GM21381 (cell line): ENCODE data around the gene MINDY4.

Source experiments
- ATAC-seq: cut with Tn5 transposase; IDR thresholded peaks from one replicate; pipeline ENCODE4 v1.9.1; 2021; ENCODE audit warnings: mild to moderate bottlenecking, moderate library complexity; ENCODE audit not compliant: unreplicated experiment

MINDY4 gene

GRCh38 chr7:30912021-30912730, 141.0 kb downstream of the MINDY4 start:
- no peak for ATAC-seq

GRCh38 chr7:30912731-30912985, 141.4 kb downstream of the MINDY4 start:
- ATAC-seq: no peak

GRCh38 chr7:30912986-30913811, 142.0 kb downstream of the MINDY4 start:
- ATAC-seq: no peak

GRCh38 chr7:30913821-30914515, 142.8 kb downstream of the MINDY4 start:
- no peak for ATAC-seq

- no peak for ATAC-seq
Measured at GRCh38 chr7:30914596-30914995, 143.4 kb downstream of the MINDY4 start.

GRCh38 chr7:30915005-30915601, 143.9 kb downstream of the MINDY4 start:
- ATAC-seq: no peak

- no peak for ATAC-seq
Measured at GRCh38 chr7:30915751-30916150, 144.5 kb downstream of the MINDY4 start.

GRCh38 chr7:30916255-30916654, 145.0 kb downstream of the MINDY4 start:
- no peak for ATAC-seq

- no peak for ATAC-seq
Measured at GRCh38 chr7:30916767-30917166, 145.6 kb downstream of the MINDY4 start.

- no peak for ATAC-seq
Measured at GRCh38 chr7:30917216-30917893, 146.1 kb downstream of the MINDY4 start.

GRCh38 chr7:30918676-30919075, 147.5 kb downstream of the MINDY4 start:
- ATAC-seq: no peak

GRCh38 chr7:30920021-30920583, 148.9 kb downstream of the MINDY4 start:
- ATAC-seq: no peak

GRCh38 chr7:30920584-30921539, 149.6 kb downstream of the MINDY4 start:
- ATAC-seq: no peak

- ATAC-seq: no peak
Measured at GRCh38 chr7:30921540-30922401, 150.6 kb downstream of the MINDY4 start.

- no peak for ATAC-seq
Measured at GRCh38 chr7:30922596-30922995, 151.4 kb downstream of the MINDY4 start.

GRCh38 chr7:30923009-30923773, 152.0 kb downstream of the MINDY4 start:
- ATAC-seq: no peak

GRCh38 chr7:30923774-30924413, 152.7 kb downstream of the MINDY4 start:
- no peak for ATAC-seq
